CD4-positive, alpha-beta T cell treated with Interleukin-15 for 1 hour (primary cell): ENCODE measurements around the gene NPBWR2.

Experiments used
- DNase-seq: peaks from one replicate; pipeline ENCODE4 v3.0.0-alpha.2; 2020

NPBWR2 gene

DNA sequence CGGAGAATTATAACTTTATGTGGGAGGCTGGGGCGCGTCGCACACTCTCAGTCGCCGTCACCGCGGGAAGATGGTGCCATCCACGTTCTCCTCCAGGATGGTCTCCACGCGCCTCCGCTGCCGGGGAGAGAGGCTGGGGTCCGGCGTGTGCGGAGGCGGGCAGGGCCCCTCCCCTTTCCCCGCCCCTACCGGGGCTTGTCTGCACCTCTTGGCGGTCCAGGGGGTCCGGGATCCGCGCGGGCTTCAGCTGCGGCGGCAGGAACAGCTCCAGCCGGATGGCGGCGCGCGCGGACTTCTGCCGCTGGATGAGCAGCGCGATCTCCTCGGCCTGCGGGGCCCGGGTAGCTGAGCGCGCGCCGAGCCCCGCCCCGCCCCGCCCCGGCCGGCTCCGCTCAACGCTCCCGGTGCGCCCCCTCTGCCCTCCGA is 24.0 kb downstream of the NPBWR2 start:
- DNase-seq: peak; percentile 73

GRCh38 chr20:64082820-64083377 is 24.5 kb downstream of the NPBWR2 start:
- DNase-seq: no peak

GRCh38 chr20:64082126-64082731 is 25.1 kb downstream of the NPBWR2 start:
- no peak for DNase-seq

DNA sequence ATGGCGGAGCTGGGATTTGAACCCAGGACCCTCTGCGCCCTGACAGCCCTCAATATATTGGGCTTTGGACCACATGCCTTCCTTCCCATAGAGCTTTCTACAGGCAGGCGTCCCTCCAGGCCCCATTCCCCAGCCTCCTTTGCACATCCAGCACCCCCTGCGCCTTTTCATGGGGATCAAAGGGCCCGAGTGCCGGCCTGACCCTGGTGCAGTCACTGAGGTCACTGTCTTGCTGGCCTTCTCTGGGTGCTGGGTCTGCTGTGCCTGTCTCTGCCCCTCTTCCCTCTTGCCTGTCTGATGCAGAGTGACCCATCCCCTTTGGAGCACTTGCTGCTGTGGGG is 25.8 kb downstream of the NPBWR2 start:
- no peak for DNase-seq

GRCh38 chr20:64080813-64081623 is 26.3 kb downstream of the NPBWR2 start:
- DNase-seq: no peak

DNA sequence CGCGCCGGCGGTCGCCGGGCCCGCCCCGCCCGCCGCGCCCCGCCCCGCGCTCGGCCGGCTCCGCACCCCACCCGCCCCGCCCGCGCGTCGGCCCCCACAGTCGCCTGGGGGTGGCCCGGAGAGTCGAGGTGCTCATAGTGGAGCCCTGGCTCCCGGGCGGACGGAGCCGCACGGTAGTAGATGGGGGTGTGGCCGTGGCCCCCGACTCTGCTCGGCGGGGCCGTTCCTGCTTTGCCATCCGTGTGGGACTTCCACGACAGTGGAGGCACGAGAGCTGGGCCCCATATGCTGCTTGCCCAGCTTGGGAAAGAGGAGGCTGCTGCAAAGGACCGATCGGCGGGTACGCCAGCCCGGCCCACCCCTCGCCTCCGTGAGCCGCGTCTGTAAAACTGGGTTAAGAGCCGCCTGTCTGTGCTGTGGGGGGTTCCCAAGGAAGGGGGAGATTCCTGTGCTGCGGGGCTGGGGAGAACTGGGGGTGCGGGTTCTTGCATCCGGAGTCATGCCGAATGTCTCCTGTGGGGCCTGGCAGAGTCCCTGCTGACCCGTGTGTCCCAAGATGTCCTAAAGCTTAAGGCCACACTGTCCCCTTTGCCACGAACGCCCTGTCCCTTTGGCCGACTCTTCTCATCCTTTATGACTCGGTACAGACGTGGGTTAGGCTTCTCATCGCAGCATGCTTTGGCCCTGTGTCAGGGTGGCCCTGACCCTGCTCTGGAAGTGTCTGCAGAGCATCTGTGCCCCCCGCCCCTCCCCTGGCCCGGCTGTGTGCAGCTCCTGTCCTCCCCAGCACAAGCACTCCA is 27.2 kb downstream of the NPBWR2 start, which contains the start of gene OPRL1:
Gene OPRL1, plus strand, starts transcription at position 70 of the 800 bp plus-strand sequence. CDS start 12,639 bp downstream, outside the sequence.
- peak; percentile 46 for DNase-seq

DNA sequence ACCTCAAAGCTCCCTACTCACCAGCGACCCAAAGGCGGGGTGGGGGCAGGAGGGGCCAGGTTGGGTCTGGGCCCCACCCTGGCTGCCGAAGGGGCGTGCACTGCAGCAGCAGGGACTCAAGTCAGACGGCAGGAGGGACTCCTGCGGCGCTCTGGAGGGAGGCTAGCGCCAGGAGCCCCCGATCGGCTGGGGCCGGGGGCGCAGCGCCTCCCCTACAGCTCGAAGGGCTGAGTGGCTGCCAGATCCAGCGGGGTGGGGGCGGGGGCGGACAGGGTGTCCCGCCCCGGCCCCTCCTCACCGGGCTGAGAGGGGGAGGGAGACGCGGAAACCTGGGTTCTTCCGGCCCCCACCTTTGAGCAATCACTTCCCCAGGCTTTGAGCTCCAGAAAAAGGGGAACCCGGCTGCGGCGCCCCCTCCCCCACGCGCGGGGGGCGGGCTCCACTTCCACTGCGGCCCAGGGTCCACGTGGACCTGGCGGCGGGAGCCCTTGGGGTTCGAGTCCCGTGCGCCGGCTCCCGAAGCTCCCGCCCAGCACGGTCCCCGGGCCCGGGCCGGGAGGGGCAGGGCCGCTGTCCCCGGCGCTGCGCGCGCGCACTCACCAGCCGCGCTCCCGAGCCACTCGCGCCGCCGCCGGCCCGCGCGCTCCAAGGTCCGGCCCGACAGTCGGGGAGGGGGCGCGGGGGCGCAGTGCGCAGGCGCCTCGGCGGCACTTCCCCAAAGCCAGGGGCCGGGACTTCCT is 27.9 kb downstream of the NPBWR2 start, which contains the start of gene RGS19:
Gene RGS19, minus strand, starts transcription at position 246 of the 740 bp plus-strand sequence. CDS start 2,632 bp downstream, outside the sequence.
- peak; percentile 88 for DNase-seq

GRCh38 chr20:64078934-64079272 is 28.5 kb downstream of the NPBWR2 start:
- DNase-seq: no peak

DNA sequence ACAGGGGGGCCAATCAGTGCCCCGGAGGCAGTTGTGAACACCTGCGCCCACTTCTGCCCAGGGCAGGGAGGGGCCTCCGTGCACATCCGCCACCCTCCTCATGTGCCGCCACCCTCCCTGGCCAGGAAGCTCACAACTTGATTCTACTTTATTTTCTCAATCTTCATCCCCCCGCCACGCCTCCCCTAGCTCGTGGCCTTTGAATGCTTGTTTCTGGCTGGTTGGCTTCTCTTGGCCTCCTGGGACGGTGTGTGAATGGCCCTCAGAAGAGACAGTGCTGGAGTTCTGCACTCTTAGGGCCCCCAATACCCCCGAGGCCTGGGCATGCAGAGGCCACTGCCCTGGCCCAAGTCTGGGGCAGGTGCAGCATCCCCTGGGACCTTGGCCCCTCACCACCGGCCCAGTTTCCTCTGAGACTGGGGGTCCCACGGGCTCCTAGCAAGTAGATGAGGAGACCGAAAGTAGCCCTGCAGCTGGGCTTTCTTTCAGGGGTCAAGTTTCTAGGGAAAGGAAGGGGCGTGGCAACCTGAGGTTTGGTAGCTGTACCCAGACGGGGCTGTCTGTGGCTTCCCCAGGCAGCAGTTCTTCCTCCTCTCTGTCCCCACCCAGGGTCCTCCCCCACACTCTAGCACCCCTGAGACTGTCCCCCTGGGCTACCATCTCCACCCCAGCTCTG is 29.4 kb downstream of the NPBWR2 start:
- DNase-seq: peak; percentile 64

GRCh38 chr20:64077541-64077875 is 29.9 kb downstream of the NPBWR2 start:
- no peak for DNase-seq

- DNase-seq: peak; percentile 60
Measured at GRCh38 chr20:64077094-64077493, 30.3 kb downstream of the NPBWR2 start.

DNA sequence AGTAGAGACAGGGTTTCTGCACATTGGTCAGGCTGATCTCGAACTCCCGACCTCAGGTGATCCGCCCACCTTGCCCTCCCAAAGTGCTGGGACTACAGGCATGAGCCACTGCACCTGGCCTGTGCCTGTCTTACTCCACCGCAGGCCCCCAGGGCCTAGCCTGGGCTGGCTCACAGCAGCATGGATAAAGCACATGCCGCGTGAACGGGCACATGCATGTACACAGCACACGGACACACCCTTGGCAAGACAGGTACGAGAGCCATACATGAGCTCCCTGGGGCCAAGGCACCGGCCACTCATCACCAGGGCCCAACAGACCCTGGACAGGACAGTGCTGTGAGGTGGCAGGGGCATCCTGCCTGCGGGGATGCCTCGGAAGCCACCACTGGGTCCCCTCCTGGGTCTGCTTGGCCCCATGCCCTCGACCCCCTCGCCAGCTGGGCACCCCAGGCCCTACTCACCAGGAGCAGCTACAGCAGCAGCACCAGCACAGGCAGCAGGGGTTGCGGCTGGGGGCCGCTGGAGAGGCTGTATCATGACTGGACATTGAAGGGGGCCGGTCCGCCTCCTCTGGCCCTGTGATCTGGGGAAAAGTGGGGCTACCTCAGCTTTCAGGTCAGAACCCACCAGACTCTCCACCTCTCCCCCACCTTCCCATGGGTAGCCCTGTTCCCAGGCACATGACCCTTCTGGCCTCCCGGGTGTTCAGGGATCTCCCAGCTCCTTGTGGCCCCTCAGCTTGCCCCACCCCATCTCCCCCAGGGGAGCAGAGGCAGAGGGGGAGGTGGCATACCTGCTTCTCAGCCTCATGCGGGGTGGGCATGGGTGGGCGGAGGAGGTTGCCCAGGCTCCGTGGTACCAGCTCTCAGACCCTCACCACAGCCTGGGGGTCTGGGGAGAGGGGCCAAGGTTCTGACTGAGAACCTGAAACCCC is 31.0 kb downstream of the NPBWR2 start:
- no peak for DNase-seq

DNA sequence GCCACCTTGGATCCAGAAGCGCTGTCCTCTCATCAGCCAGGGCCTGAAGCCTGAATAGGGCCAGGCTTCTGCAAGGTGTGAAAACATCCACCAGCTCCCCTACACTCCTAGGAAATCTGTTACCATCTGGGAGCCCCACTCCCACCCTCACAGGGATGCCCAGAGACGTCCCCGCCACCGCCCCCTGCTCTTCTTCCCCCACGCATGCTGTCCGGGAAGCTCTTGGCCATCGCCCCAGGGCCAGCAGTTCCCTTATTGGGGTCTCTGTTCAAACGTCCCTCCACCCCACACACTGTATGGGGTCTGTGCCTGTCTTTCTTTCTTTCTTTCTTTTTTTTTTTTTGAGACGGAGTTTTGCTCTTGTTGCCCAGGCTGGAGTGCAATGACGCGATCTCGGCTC is 31.8 kb downstream of the NPBWR2 start:
- no peak for DNase-seq

DNA sequence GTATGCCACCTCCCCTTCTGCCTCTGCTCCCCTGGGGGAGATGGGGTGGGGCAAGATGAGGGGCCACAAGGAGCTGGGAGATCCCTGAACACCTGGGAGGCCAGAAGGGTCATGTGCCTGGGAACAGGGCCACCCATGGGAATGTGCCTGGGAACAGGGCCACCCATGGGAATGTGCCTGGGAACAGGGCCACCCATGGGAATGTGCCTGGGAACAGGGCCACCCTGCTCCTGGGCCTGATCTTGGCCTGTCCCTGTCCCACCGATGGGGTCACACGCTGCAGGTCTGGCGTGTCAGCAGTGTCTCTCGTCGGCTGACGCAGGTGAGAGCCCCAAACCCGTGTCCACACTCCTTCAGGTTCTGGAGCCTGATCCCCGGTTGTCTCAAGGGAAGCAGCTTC is 32.4 kb downstream of the NPBWR2 start:
- DNase-seq: no peak

- DNase-seq: no peak
Measured at GRCh38 chr20:64074184-64074789, 33.1 kb downstream of the NPBWR2 start.

DNA sequence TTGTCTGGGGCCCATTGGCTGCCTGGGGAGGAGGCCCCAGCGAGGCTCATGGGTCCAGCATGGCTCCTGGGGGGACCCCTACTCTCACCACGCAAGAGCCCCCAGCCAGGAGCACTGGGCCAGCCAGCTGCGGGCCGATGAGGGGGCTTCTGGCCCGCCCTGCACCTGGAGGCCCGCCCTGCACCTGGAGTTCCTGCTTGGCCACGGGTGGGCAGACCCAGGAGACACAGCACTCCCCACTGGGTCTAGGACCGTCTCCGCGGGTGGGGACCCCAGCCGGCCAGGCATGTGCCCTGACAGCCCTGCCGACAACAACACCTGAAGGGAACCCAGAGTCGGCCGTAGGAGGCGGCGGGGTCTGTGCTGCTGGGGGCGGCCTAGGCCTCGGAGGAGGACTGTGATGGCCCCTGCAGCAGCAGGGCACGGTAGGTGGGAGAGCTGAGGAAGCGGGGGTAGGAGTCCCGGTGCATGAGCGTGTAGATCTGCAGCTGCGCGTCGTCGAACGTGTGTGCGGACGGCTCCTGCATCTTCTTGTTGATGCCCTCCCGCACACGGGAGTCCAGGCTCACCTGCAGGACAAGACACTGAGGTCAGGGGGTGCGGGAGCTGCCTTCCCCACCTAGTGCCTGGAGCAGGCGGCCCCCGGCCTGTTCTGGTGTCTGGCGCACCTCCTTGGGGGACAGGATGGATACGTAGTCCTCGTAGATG is 33.7 kb downstream of the NPBWR2 start:
- no peak for DNase-seq

GRCh38 chr20:64072498-64073063 is 34.8 kb downstream of the NPBWR2 start:
- DNase-seq: no peak

GRCh38 chr20:64071341-64072332 is 35.7 kb downstream of the NPBWR2 start:
- no peak for DNase-seq
